GM19193 (cell line): ENCODE results near the gene PPARG.

Experiments used
- POLR2A ChIP-seq: IDR thresholded peaks from 4 replicates; pipeline ENCODE4 v1.6.1; 2011; ENCODE audit not compliant: insufficient read depth, insufficient read length; ENCODE audit errors: extremely low read depth

Gene PPARG

DNA sequence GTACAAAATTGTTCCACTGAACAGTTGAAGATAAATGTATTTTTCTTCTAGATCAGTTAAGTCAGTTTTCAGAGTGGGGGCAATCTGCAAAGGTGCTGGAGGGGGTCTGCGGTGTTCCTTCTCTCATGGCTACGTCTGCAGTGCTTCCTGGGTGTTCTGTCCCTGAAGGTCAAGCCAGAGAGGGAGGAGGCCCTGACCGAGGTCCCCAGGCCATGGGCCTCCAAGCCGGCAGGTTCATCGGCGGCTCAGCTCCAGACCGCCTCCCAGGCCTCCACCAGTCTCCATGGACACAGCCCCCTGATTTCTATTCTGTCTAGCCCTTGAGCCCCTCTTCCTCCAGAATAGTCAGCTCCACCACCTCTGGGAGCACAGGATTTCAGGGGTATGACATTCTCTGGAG lies 166.9 kb downstream of the PPARG start:
- no peak for TF ChIP-seq POLR2A

DNA sequence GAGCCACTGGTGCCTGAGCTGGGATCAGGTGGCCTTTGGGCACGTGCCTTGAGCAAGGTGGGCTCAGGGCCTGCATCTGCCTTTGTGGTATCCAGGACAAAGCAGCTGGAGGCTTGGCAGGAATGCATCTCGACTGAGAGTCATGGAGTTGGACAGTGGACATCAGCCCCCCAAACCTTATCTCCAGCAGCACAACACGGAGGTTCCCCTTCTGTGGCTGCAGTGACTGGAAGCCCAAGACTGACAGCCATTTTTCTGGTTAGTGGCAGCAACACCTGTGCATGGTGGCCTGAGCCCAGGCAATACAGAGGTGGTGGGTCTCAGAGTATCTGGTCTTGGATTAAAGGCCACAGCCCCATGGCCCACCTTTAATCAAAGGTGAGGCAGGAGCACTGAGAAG lies 167.6 kb downstream of the PPARG start:
- TF ChIP-seq POLR2A: no peak

- TF ChIP-seq POLR2A: no peak
These were observed 170.0 kb downstream of the PPARG start for GRCh38 chr3:12458901-12459300.

- no peak for TF ChIP-seq POLR2A
These were observed 171.3 kb downstream of the PPARG start for GRCh38 chr3:12460127-12460526.

- no peak for TF ChIP-seq POLR2A
These were observed 172.3 kb downstream of the PPARG start for GRCh38 chr3:12461097-12461649.

DNA sequence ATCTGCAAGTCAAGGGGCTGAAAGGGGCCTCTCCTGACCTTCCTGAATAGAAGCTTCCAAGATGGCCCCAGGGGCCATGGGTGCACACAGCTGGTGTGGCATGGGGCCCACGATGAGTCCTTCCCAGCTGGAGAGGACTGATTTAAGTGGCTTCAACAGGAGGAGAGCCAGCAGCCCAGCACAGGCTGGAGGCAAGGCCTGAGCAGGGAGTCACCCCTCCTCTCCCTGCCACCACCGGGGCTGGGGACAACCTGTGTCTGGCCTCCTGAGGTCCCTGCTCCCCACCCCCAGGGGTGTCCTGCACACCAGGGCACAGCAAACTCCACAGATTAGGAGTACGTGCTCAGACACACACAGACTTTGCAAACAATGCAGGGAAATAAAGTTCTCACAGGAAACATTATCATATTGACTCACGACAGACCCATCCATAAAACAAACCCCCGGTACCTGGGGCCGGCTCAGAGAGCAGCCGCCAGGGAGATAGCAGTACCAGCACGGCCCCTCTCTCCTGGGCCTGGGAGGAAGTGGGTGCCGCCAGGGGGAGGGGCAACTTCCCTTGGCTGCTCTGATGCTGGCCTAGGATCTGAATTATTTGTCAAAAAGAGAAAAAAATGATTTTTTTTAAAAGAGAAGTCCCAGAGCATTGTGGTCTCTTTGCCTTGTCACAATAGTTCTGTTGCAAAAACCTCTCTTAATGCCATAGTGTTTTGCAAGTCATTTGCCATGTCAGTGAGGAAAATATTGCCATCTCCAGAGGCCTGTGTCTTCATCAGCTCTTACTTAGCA lies 173.5 kb downstream of the PPARG start:
- no peak for TF ChIP-seq POLR2A

GRCh38 chr3:12463686-12464085 lies 174.8 kb downstream of the PPARG start:
- TF ChIP-seq POLR2A: no peak

- TF ChIP-seq POLR2A: no peak
These were observed 175.3 kb downstream of the PPARG start for GRCh38 chr3:12464181-12464580.

GRCh38 chr3:12465151-12465835 lies 176.4 kb downstream of the PPARG start:
- no peak for TF ChIP-seq POLR2A

DNA sequence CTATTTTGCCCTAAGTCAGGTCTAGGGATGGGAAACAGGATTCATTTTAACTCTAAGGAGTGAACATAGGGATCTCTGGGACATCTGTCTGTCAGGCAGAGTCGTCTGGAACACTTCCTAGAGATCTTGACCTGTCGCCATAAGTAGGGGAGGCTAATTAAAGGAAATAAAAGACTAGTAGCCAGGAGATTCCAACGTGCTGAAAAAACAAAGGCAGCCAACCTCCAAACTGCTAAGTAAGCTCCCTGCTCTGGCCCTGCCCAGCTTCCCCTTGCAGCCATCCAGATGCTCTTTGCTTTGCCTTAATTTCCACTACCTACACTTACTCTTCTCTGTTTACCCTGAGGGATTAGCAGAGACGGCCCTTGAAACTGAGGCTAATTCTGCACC lies 177.0 kb downstream of the PPARG start:
- TF ChIP-seq POLR2A: no peak

GRCh38 chr3:12467746-12468145 lies 178.9 kb downstream of the PPARG start:
- TF ChIP-seq POLR2A: no peak

DNA sequence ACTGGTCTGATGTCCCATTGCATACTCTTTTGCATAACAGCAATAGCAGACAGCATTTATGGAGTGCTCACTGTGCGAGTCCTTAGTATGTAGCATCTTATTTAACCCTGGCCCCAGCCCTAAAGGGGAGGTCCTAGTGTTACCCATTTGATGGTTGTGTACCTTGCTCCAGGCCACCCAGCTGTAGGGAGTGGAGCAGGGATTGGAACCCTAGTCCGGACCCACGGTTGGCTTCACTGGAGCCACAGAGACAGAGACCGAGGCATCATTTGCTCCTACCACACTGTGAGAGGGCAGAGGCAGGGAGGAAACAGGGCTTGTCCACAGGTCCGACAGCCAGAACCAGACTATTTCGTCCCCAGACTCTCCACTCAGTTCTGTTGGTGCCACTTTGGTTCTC lies 179.4 kb downstream of the PPARG start:
- TF ChIP-seq POLR2A: no peak

DNA sequence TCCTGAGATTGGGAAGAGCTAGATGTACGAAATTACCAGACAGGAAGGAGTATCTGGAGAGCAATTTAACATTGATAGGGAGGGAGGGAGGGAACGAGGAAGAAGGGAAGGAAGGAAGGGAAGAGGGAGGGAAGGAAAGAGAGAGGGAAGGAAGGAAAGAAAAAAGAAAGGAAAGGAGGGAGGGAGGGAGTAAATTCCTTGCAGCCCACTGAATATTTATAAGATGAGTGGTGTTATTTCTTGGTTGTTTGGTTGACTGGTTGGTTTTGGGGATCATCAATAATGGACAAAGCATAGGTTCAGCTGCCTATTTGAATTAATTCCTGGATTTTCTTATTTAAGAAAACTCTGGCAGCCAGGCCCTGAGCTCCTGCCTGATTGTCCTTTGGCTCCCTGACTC lies 179.9 kb downstream of the PPARG start:
- no peak for TF ChIP-seq POLR2A

GRCh38 chr3:12470111-12470510 lies 181.2 kb downstream of the PPARG start:
- no peak for TF ChIP-seq POLR2A

DNA sequence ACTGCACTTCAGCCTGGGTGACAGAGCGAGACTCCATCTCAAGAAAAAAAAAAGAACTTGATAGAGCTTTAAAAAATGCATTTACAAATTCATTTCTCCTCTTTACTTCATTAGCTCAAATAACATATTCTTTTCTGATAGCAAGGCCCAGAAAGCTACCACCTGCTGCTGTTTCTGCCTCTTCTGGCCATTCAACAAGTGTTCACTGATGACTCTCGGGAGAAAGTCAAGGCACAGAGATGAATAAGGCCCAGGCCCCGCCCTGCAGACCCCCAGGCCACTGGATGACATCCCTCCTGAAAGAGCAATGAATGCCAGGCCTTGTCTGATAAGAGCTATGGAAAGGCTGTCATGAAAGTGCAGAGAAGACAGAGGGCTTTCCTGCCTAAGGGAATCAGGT lies 181.8 kb downstream of the PPARG start:
- no peak for TF ChIP-seq POLR2A

GRCh38 chr3:12471241-12471640 lies 182.4 kb downstream of the PPARG start:
- no peak for TF ChIP-seq POLR2A
